K562 (cell line): ENCODE results near the gene UBALD2. TPM values are rescaled to one million over a fixed set of nuclear protein-coding genes. Genes with fewer than 3 reads are reported as not detected.
A peak's percentile ranks its signal among the peaks of the same experiment; 100 is the strongest.

Source experiments
- GTF2E2 ChIP-seq: fragments of 200-800 bp; sonication (Bioruptor generic); IDR thresholded peaks from 2 replicates; pipeline ENCODE4 v1.6.1; 2016; ENCODE audit warnings: missing genetic modification characterization, missing compliant biosample characterization
- HMGN3 ChIP-seq: IDR thresholded peaks from 2 replicates; pipeline ENCODE4 v1.6.1; 2011; ENCODE audit warnings: borderline replicate concordance, low read depth, mild to moderate bottlenecking, mixed read lengths, low read length; ENCODE audit not compliant: insufficient read length; ENCODE audit errors: extremely low read depth
- LCOR ChIP-seq: sonication (generic); formaldehyde crosslinking; IDR thresholded peaks from 2 replicates; pipeline ENCODE4 v1.8.0; 2022; ENCODE audit warnings: mild to moderate bottlenecking, missing genetic modification reagents
- MYC ChIP-seq, 2 experiments: fragments of 250-450 bp in 1 of 2; sonication (Bioruptor Pico) in 1 of 2; IDR thresholded peaks; 2 replicates each; pipeline versions ENCODE4 v1.5.1 to v1.6.1; 2012 to 2021; ENCODE audit warnings: low read depth in 2 of 2, borderline replicate concordance in 1 of 2, improper control_type of control experiment in 1 of 2, low read length in 1 of 2, mild to moderate bottlenecking in 1 of 2, moderate library complexity in 1 of 2
- NFRKB ChIP-seq: fragments of 450-650 bp; IDR thresholded peaks from 2 replicates; pipeline ENCODE4 v1.6.1; 2016; ENCODE audit warnings: low read depth
- NONO ChIP-seq, 2 experiments: fragments of 200-400 bp in 1 of 2; fragments of 450-650 bp in 1 of 2; formaldehyde crosslinking in 1 of 2; IDR thresholded peaks; 2 replicates each; pipeline ENCODE4 v1.6.1; 2017; ENCODE audit warnings: low read depth in 2 of 2, mild to moderate bottlenecking in 2 of 2, moderate library complexity in 2 of 2, low read length in 1 of 2
- PCBP2 ChIP-seq: fragments of 200-400 bp; formaldehyde crosslinking; IDR thresholded peaks from 2 replicates; pipeline ENCODE4 v1.6.1; 2018; ENCODE audit warnings: low read length, low read depth, mild to moderate bottlenecking, moderate library complexity; ENCODE audit not compliant: poor library complexity, severe bottlenecking
- RAD21 ChIP-seq, 2 experiments: fragments of 250-450 bp in 1 of 2; fragments of 450-650 bp in 1 of 2; sonication (Bioruptor Pico) in 1 of 2; formaldehyde crosslinking in 1 of 2; IDR thresholded peaks in 1 of 2; conservative IDR thresholded peaks in 1 of 2; 2 replicates each; pipeline versions ENCODE4 v1.4.0 to v1.8.0; 2020 to 2022; ENCODE audit warnings: mild to moderate bottlenecking in 2 of 2, moderate library complexity in 1 of 2
- RFX5 ChIP-seq: IDR thresholded peaks from 2 replicates; pipeline ENCODE4 v1.6.1; 2011; ENCODE audit warnings: low read depth, mild to moderate bottlenecking, improper control_type of control experiment, low read length
- RUNX1 ChIP-seq: sonication (generic); IDR thresholded peaks from 2 replicates; pipeline ENCODE4 v1.6.1; 2016; ENCODE audit warnings: antibody characterized with exemption, low read depth
- SIN3A ChIP-seq, 2 experiments: fragments of 150-350 bp in 1 of 2; IDR thresholded peaks; 2 replicates each; pipeline ENCODE4 v1.6.1; 2011 to 2016; ENCODE audit warnings: borderline replicate concordance in 2 of 2, low read depth in 2 of 2, low read length in 2 of 2, mild to moderate bottlenecking in 2 of 2, moderate library complexity in 2 of 2; ENCODE audit not compliant: control insufficient read depth in 1 of 2
- TEAD2 ChIP-seq: fragments of 450-650 bp; IDR thresholded peaks from 2 replicates; pipeline ENCODE4 v1.6.1; 2016; ENCODE audit warnings: missing genetic modification characterization, control low read depth, missing compliant biosample characterization
- ZBTB5 ChIP-seq: fragments of 450-650 bp; IDR thresholded peaks from 2 replicates; pipeline ENCODE4 v1.6.1; 2017; ENCODE audit warnings: antibody characterized with exemption
- ZC3H4 ChIP-seq: sonication (generic); formaldehyde crosslinking; IDR thresholded peaks from 2 replicates; pipeline ENCODE4 v1.9.0; 2021; ENCODE audit warnings: missing genetic modification reagents, borderline replicate concordance
- ZFPM2 ChIP-seq: fragments of 250-450 bp; sonication (Bioruptor Pico); IDR thresholded peaks from 2 replicates; pipeline ENCODE4 v1.5.1; 2022; ENCODE audit warnings: mild to moderate bottlenecking
- ZNF449 ChIP-seq: fragments of 250-450 bp; sonication (Bioruptor Pico); IDR thresholded peaks from 2 replicates; pipeline ENCODE4 v1.8.0; 2022; ENCODE audit warnings: moderate library complexity, mild to moderate bottlenecking, inconsistent platforms
- ZNF584 ChIP-seq: fragments of 200-800 bp; sonication (Bioruptor generic); IDR thresholded peaks from 2 replicates; pipeline ENCODE4 v1.6.1; 2016; ENCODE audit warnings: low read depth, mild to moderate bottlenecking, missing genetic modification characterization, missing compliant biosample characterization
- ZNF644 ChIP-seq: fragments of 200-800 bp; sonication (Bioruptor generic); IDR thresholded peaks from 2 replicates; pipeline ENCODE4 v1.6.1; 2016; ENCODE audit warnings: low read depth, missing genetic modification characterization, missing compliant biosample characterization
- polyA plus RNA-seq, 8 experiments: library from polyadenylated mRNA; depleted of rRNA in 4 of 8; stranded (reverse) in 5 of 8; unstranded in 3 of 8; fragments of >200 nt; fragmentation: Nextera tagmentation in 2 of 8; fragmentation: Illumina TruSeq in 1 of 8; extraction: Ambion mirVana in 2 of 8; extraction: Trizol in 1 of 8; gene quantifications; 2 replicates each; pipeline versions ENCODE4 v1.2.1 to v1.2.3, GENCODE V29; 2011 to 2014; ENCODE audit warnings: inconsistent platforms in 1 of 8, missing spikeins in 1 of 8
- total RNA-seq, 7 experiments: library from RNA; depleted of rRNA in 6 of 7; stranded (reverse); fragments of >200 nt in 6 of 7; fragmentation: Illumina TruSeq in 2 of 7; extraction: Trizol in 2 of 7; gene quantifications; 2 replicates each; pipeline versions ENCODE4 v1.2.1 to v1.2.3, GENCODE V29; 2011 to 2021; ENCODE audit warnings: low replicate concordance in 1 of 7
- TF ChIP-seq, protein P1 (sequence below): fragments of 450-650 bp; formaldehyde crosslinking; IDR thresholded peaks from 2 replicates; pipeline ENCODE4 v1.4.0; 2022; ENCODE audit warnings: mild to moderate bottlenecking, moderate library complexity
- TF ChIP-seq, protein P2 (sequence below): sonication (generic); formaldehyde crosslinking; IDR thresholded peaks from 2 replicates; pipeline ENCODE4 v1.8.0; 2022; ENCODE audit warnings: missing genetic modification reagents, mild to moderate bottlenecking, moderate library complexity, borderline replicate concordance

UBALD2 gene
- total and polyA plus RNA-seq, 9 of the 15 experiments (the other 6 are each of a cell fraction or from before 2014, with no cell fraction given), result 2.3 to 94.1 (median 25.3) TPM

DNA sequence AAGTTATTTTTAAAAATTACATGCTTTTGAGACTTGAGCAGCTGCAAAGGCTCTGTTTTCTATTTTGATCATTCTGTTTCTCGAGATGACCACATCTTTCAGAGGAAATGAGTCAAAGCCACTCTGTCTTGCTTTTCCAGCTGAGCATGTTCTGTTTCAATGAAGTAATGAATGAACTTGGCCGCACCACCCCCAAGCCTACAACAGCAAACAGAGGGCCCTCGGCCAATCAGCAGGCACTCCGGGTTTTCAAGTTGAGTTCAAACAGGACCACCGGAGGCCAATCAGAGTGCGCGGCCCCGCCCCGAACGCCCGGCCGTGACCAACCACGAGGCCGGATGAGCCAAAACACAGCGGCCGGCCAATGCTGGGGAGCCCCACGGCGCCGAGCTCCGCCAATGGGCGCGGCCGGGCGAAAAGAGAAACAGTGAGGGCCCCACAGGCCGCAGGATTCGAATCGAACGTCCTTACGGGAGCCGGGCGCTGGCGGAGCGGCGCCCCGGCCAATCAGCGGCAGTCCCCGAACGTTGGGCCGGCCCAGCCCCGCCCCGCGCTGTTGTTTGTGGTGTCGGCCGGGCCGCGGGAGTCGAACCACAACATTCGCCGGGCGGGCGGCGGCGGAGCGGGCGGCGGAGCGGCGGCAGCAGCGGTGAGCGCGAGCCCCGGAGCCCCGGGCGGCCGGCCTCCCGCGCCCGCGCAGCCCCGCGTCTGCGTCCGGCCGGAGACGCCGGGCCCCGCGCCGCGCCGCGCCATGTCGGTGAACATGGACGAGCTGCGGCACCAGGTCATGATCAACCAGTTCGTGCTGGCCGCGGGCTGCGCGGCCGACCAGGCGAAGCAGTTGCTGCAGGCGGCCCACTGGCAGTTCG lies at the start of gene UBALD2 (continued):
- no peak for TF ChIP-seq PCBP2
- TF ChIP-seq LCOR (CRISPR knock-in tag), result peak; percentile 62; the same call in 1 of the 2 replicates
- TF ChIP-seq ZC3H4 (CRISPR knock-in tag), result no peak
- TF ChIP-seq NFRKB, result 0 out of 2 replicates have a peak, but pooled peaks have one; percentile 78
- no peak for TF ChIP-seq TEAD2 (tag)
- TF ChIP-seq ZFPM2 (CRISPR knock-in tag), result no peak
- peak; percentile 90 for TF ChIP-seq ZNF584
- TF ChIP-seq RFX5, result no peak
- TF ChIP-seq RAD21 (CRISPR knock-in tag; conservative IDR thresholded peaks at IDR 0.05 in 1 of 2, IDR thresholded peaks at IDR 0.05 in 1 of 2), result no peak
- TF ChIP-seq HMGN3, result peak; percentile 86
- TF ChIP-seq GTF2E2 (tag), result no peak
- no peak for TF ChIP-seq RUNX1
- peak; percentile 59; the same call in 1 of the 2 replicates for TF ChIP-seq ZNF449 (CRISPR knock-in tag)
- no peak for TF ChIP-seq ZBTB5
- TF ChIP-seq ZNF644 (tag), result peak; percentile 81; the same call in 1 of the 2 replicates
- peak; percentile 45 to 57; a peak in 1 of 4 replicates for TF ChIP-seq NONO (IDR thresholded peaks at IDR 0.05; ENCODE audit: low read depth in 2 of 2, low read length in 1 of 2)
- peak; percentile 11; the same call in 1 of the 2 replicates for TF ChIP-seq MYC (IDR thresholded peaks at IDR 0.05; ENCODE audit: low read depth, low read length)
- no peak for TF ChIP-seq MYC (CRISPR knock-in tag; IDR thresholded peaks at IDR 0.05; ENCODE audit: borderline replicate concordance, low read depth)
- TF ChIP-seq SIN3A (IDR thresholded peaks at IDR 0.05; ENCODE audit: borderline replicate concordance in 2 of 2, control insufficient read depth in 1 of 2, low read depth in 2 of 2, low read length in 2 of 2), result peak; percentile 15 to 57; a peak in 1 of 4 replicates
- TF ChIP-seq, protein P1, sequence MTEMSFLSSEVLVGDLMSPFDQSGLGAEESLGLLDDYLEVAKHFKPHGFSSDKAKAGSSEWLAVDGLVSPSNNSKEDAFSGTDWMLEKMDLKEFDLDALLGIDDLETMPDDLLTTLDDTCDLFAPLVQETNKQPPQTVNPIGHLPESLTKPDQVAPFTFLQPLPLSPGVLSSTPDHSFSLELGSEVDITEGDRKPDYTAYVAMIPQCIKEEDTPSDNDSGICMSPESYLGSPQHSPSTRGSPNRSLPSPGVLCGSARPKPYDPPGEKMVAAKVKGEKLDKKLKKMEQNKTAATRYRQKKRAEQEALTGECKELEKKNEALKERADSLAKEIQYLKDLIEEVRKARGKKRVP (CRISPR knock-in tag), result no peak
- TF ChIP-seq, protein P2, sequence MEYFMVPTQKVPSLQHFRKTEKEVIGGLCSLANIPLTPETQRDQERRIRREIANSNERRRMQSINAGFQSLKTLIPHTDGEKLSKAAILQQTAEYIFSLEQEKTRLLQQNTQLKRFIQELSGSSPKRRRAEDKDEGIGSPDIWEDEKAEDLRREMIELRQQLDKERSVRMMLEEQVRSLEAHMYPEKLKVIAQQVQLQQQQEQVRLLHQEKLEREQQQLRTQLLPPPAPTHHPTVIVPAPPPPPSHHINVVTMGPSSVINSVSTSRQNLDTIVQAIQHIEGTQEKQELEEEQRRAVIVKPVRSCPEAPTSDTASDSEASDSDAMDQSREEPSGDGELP (CRISPR knock-in tag), result peak; percentile 93
